GM12878 (cell line): ENCODE results near the gene CAMKMT. TPM values are rescaled to one million over a fixed set of nuclear protein-coding genes. Genes with fewer than 3 reads are reported as not detected.

Source experiments
- ATAC-seq: fragments of 200-7000 bp; cut with Tn5 transposase; 3 replicates; pipeline ENCODE4 v1.9.1; 2020; ENCODE audit warnings: mild to moderate bottlenecking, moderate library complexity
- BruUV-seq: library from RNA; stranded (reverse); fragments of 400-500 nt; replicated peaks from 2 replicates; lab custom pipeline; 2021; lab: Mats Ljungman, UMichigan
- CTCF ChIA-PET: fragments of 300-600 bp; sonication (Branson Sonifier 250); formaldehyde crosslinking; extraction: SDS; loops from one replicate; lab custom pipeline; 2021; ENCODE audit warnings: inconsistent platforms; lab: Yijun Ruan, JAX
- POLR2A ChIA-PET: fragments of 350-600 bp; formaldehyde crosslinking; extraction: SDS; loops from one replicate; lab custom pipeline; 2021; ENCODE audit warnings: inconsistent platforms; lab: Charles Lee
- RAD21 ChIA-PET: fragments of 300-600 bp; sonication (Branson Sonifier 250); formaldehyde crosslinking; loops from one replicate; lab custom pipeline; 2023; ENCODE audit warnings: antibody characterized with exemption; ENCODE audit not compliant: unreplicated experiment; lab: Charles Lee
- SMC1A ChIA-PET: fragments of 300-600 bp; sonication (Branson Sonifier 250); formaldehyde crosslinking; loops from one replicate; lab custom pipeline; 2023; ENCODE audit not compliant: unreplicated experiment, uncharacterized antibody; lab: Charles Lee
- DNase-seq: peaks from one replicate; pipeline ENCODE4 v3.0.0-alpha.2; 2011; ENCODE audit warnings: low read depth, low spot score
- FAIRE-seq: peaks from 3 replicates; lab custom pipeline; 2011; peaks lifted over from hg19 to GRCh38; lab: Jason Lieb, UNC
- H2AFZ ChIP-seq: 2 replicates; pipeline ENCODE4 v1.6.0; 2011; ENCODE audit warnings: low read depth, low read length, control low read depth; ENCODE audit not compliant: control insufficient read depth
- H3K27ac ChIP-seq: 2 replicates; pipeline ENCODE4 v1.5.1; 2011; ENCODE audit warnings: control low read depth; ENCODE audit not compliant: control insufficient read depth, insufficient read depth
- H3K27me3 ChIP-seq, 2 experiments: replicated peaks in 1 of 2; 2 replicates each; pipeline versions ENCODE4 v1.6.0 to v1.6.1; 2011; ENCODE audit warnings: low read length in 1 of 2; ENCODE audit not compliant: control insufficient read depth in 2 of 2, insufficient read depth in 2 of 2
- H3K36me3 ChIP-seq, 2 experiments: 2 replicates each; pipeline ENCODE4 v1.5.1; 2011; ENCODE audit warnings: low read length in 1 of 2; ENCODE audit not compliant: control insufficient read depth in 2 of 2, insufficient read depth in 2 of 2
- H3K4me1 ChIP-seq: 2 replicates; pipeline ENCODE4 v1.6.1; 2011; ENCODE audit warnings: mild to moderate bottlenecking, low read length, moderate library complexity, mixed read lengths; ENCODE audit not compliant: control insufficient read depth, insufficient read depth
- H3K4me2 ChIP-seq: 2 replicates; pipeline ENCODE4 v1.6.0; 2011; ENCODE audit warnings: control low read depth; ENCODE audit not compliant: control insufficient read depth, insufficient read depth
- H3K4me3 ChIP-seq: fragments of 200-600 bp; sonication (generic); 2 replicates; pipeline ENCODE4 v1.5.1; 2016
- H3K79me2 ChIP-seq: 2 replicates; pipeline ENCODE4 v1.6.0; 2011; ENCODE audit warnings: low read length; ENCODE audit not compliant: control insufficient read depth, insufficient read depth
- H3K9ac ChIP-seq: 2 replicates; pipeline ENCODE4 v1.8.0; 2011; ENCODE audit warnings: low read length, control low read depth, mixed read lengths; ENCODE audit not compliant: control insufficient read depth, insufficient read depth
- H3K9me3 ChIP-seq: replicated peaks from 3 replicates; pipeline ENCODE4 v1.5.1; 2011; ENCODE audit warnings: mild to moderate bottlenecking, low read length; ENCODE audit not compliant: control insufficient read depth, insufficient read depth
- H4K20me1 ChIP-seq: 2 replicates; pipeline ENCODE4 v1.6.0; 2011; ENCODE audit not compliant: control insufficient read depth, insufficient read depth
- CREM ChIP-seq: IDR thresholded peaks from 2 replicates; pipeline ENCODE4 v1.6.1; 2014; ENCODE audit warnings: antibody characterized with exemption, low read depth
- ELK1 ChIP-seq: IDR thresholded peaks from 2 replicates; pipeline ENCODE4 v1.6.1; 2012; ENCODE audit warnings: low read depth, low read length, improper control_type of control experiment
- LARP7 ChIP-seq: fragments of 450-650 bp; IDR thresholded peaks from 2 replicates; pipeline ENCODE4 v1.6.1; 2017; ENCODE audit warnings: mild to moderate bottlenecking
- MEF2A ChIP-seq: IDR thresholded peaks from 2 replicates; pipeline ENCODE4 v1.6.1; 2011; ENCODE audit warnings: low read depth, mild to moderate bottlenecking, low read length, moderate library complexity; ENCODE audit not compliant: insufficient read depth
- MTA3 ChIP-seq: IDR thresholded peaks from 2 replicates; pipeline ENCODE4 v1.6.1; 2012; ENCODE audit warnings: low read length, inconsistent platforms, borderline replicate concordance
- NR2F1 ChIP-seq: fragments of 450-650 bp; conservative IDR thresholded peaks from 2 replicates; pipeline ENCODE4 v1.6.1; 2017; ENCODE audit warnings: mild to moderate bottlenecking
- RCOR1 ChIP-seq: conservative IDR thresholded peaks from 2 replicates; pipeline ENCODE4 v1.6.1; 2012; ENCODE audit warnings: low read depth, low read length, improper control_type of control experiment
- SIX5 ChIP-seq: IDR thresholded peaks from 2 replicates; pipeline ENCODE4 v1.6.1; 2011; ENCODE audit warnings: mild to moderate bottlenecking, low read depth, low read length, moderate library complexity; ENCODE audit not compliant: severe bottlenecking
- ZNF207 ChIP-seq: fragments of 450-650 bp; IDR thresholded peaks from 2 replicates; pipeline ENCODE4 v1.6.1; 2014; ENCODE audit warnings: antibody characterized with exemption, mild to moderate bottlenecking, borderline replicate concordance
- ZNF622 ChIP-seq: fragments of 450-650 bp; IDR thresholded peaks from 2 replicates; pipeline ENCODE4 v1.6.1; 2017; ENCODE audit warnings: mild to moderate bottlenecking, inconsistent platforms
- WGBS: methylation state at CpG from one replicate; pipeline ENCODE4 v1.1.6; 2016; ENCODE audit warnings: low lambda C conversion rate; ENCODE audit not compliant: insufficient replicate concordance, insufficient coverage; ENCODE audit errors: missing lambda C conversion rate; 5-methylcytosine and 5-hydroxymethylcytosine counted together
- in situ Hi-C: fragments of 300-500 bp; cut with MboI; formaldehyde crosslinking; loops from 9 replicates; pipeline ENCODE4 v1.14.3; 2018; ENCODE audit warnings: mixed read lengths
- intact Hi-C: fragments of 100-400 bp; cut with micrococcal nuclease; formaldehyde crosslinking; loops from one replicate; pipeline ENCODE4 v1.14.2; 2022; ENCODE audit not compliant: unreplicated experiment
- polyA plus RNA-seq, 11 experiments: library from polyadenylated mRNA; depleted of rRNA in 4 of 11; unstranded in 6 of 11; stranded (reverse) in 5 of 11; fragments of >200 nt; fragmentation: Nextera tagmentation in 4 of 11; fragmentation: Illumina TruSeq in 1 of 11; extraction: Ambion mirVana in 4 of 11; extraction: Trizol in 1 of 11; gene quantifications; 1 replicate in 1 of 11; 2 replicates in 10 of 11; pipeline versions ENCODE4 v1.2.1 to v1.2.3, GENCODE V29; 2011 to 2016; ENCODE audit warnings: inconsistent platforms in 2 of 11, missing spikeins in 2 of 11, low read depth in 1 of 11
- total RNA-seq, 4 experiments: library from RNA; depleted of rRNA in 3 of 4; stranded (reverse); fragments of >200 nt in 3 of 4; fragmentation: Illumina TruSeq in 1 of 4; extraction: Trizol in 1 of 4; gene quantifications; 2 replicates each; pipeline versions ENCODE4 v1.2.1 to v1.2.3, GENCODE V29; 2013 to 2021
- TF ChIP-seq, protein P1 (sequence below): fragments of 450-650 bp; formaldehyde crosslinking; IDR thresholded peaks from 2 replicates; pipeline ENCODE4 v1.4.0; 2020; ENCODE audit warnings: mild to moderate bottlenecking, moderate library complexity
- TF ChIP-seq, protein P2 (sequence below), 3 experiments: IDR thresholded peaks in 2 of 3; conservative IDR thresholded peaks in 1 of 3; 2 replicates each; pipeline ENCODE4 v1.5.1; 2011; ENCODE audit warnings: low read depth in 3 of 3, low read length in 3 of 3, mild to moderate bottlenecking in 3 of 3, control low read depth in 2 of 3, moderate library complexity in 2 of 3, inconsistent platforms in 1 of 3, mixed read lengths in 1 of 3; ENCODE audit not compliant: control insufficient read depth in 2 of 3, insufficient read depth in 1 of 3; ENCODE audit errors: extremely low read depth in 1 of 3
- TF ChIP-seq, protein P3 (sequence below): IDR thresholded peaks from 2 replicates; pipeline ENCODE4 v1.6.1; 2011; ENCODE audit warnings: borderline replicate concordance, low read depth, mild to moderate bottlenecking, moderate library complexity, mixed read lengths, low read length; ENCODE audit not compliant: insufficient read depth; ENCODE audit errors: extremely low read length
- TF ChIP-seq, protein P4 (sequence below): IDR thresholded peaks from 2 replicates; pipeline ENCODE4 v1.6.1; 2012; ENCODE audit warnings: low read length, inconsistent platforms

Gene CAMKMT
- total and polyA plus RNA-seq, 10 of the 15 experiments (the other 5 are each of a cell fraction or from before 2014, with no cell fraction given): 2.7 to 16.0 (median 11.8) TPM

GRCh38 chr2:44582363-44583008 lies 220.7 kb downstream of the CAMKMT start:
- intact Hi-C loops: no loop called here
- ChIA-PET RAD21 (interaction anchor here (1.0 to 2.5 kb wide), 5 partner anchors 15 to 133 kb away, joined by 3 to 10 read pairs (median 5); no protein-coding TSS in a partner anchor), CTCF (interaction anchor here (1.1 to 2.2 kb wide), 5 partner anchors 22 to 373 kb away, joined by 3 to 12 read pairs (median 5); no protein-coding TSS in a partner anchor), POLR2A (interaction anchor here (0.6 kb wide), 2 partner anchors 198 to 348 kb away, joined by 5 to 8 read pairs; no protein-coding TSS in a partner anchor), SMC1A (interaction anchor here (0.9 to 7.4 kb wide), 12 partner anchors 10 to 870 kb away, joined by 3 to 46 read pairs (median 6); no protein-coding TSS in a partner anchor)
- H3K79me2 ChIP-seq: no peaks in the 10 kb centered on the region
- WGBS: 63% methylated on average over 3 of the region's 3 CpGs
- H4K20me1 ChIP-seq: no peaks in the 10 kb centered on the region
- DNase-seq (no peak), ATAC-seq (no peak), FAIRE-seq (no peak)
- peaks cover 11% of the 10 kb centered on the region; the same call in 1 of the 2 replicates for H3K4me1 ChIP-seq
- TF ChIP-seq ELK1 (no peak), LARP7 (no peak), NR2F1 (no peak), MEF2A (no peak), ZNF622 (no peak), SIX5 (no peak), CREM (no peak), RCOR1 (no peak), MTA3 (no peak), ZNF207 (no peak)
- TF ChIP-seq, protein P1, sequence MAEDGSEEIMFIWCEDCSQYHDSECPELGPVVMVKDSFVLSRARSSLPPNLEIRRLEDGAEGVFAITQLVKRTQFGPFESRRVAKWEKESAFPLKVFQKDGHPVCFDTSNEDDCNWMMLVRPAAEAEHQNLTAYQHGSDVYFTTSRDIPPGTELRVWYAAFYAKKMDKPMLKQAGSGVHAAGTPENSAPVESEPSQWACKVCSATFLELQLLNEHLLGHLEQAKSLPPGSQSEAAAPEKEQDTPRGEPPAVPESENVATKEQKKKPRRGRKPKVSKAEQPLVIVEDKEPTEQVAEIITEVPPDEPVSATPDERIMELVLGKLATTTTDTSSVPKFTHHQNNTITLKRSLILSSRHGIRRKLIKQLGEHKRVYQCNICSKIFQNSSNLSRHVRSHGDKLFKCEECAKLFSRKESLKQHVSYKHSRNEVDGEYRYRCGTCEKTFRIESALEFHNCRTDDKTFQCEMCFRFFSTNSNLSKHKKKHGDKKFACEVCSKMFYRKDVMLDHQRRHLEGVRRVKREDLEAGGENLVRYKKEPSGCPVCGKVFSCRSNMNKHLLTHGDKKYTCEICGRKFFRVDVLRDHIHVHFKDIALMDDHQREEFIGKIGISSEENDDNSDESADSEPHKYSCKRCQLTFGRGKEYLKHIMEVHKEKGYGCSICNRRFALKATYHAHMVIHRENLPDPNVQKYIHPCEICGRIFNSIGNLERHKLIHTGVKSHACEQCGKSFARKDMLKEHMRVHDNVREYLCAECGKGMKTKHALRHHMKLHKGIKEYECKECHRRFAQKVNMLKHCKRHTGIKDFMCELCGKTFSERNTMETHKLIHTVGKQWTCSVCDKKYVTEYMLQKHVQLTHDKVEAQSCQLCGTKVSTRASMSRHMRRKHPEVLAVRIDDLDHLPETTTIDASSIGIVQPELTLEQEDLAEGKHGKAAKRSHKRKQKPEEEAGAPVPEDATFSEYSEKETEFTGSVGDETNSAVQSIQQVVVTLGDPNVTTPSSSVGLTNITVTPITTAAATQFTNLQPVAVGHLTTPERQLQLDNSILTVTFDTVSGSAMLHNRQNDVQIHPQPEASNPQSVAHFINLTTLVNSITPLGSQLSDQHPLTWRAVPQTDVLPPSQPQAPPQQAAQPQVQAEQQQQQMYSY: no peak
- TF ChIP-seq, protein P2, sequence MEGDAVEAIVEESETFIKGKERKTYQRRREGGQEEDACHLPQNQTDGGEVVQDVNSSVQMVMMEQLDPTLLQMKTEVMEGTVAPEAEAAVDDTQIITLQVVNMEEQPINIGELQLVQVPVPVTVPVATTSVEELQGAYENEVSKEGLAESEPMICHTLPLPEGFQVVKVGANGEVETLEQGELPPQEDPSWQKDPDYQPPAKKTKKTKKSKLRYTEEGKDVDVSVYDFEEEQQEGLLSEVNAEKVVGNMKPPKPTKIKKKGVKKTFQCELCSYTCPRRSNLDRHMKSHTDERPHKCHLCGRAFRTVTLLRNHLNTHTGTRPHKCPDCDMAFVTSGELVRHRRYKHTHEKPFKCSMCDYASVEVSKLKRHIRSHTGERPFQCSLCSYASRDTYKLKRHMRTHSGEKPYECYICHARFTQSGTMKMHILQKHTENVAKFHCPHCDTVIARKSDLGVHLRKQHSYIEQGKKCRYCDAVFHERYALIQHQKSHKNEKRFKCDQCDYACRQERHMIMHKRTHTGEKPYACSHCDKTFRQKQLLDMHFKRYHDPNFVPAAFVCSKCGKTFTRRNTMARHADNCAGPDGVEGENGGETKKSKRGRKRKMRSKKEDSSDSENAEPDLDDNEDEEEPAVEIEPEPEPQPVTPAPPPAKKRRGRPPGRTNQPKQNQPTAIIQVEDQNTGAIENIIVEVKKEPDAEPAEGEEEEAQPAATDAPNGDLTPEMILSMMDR (IDR thresholded peaks at IDR 0.05 in 2 of 3, conservative IDR thresholded peaks at IDR 0.05 in 1 of 3; ENCODE audit: control insufficient read depth in 2 of 3, extremely low read depth in 1 of 3, insufficient read depth in 1 of 3, low read depth in 3 of 3, low read length in 3 of 3): no peak
- TF ChIP-seq, protein P3, sequence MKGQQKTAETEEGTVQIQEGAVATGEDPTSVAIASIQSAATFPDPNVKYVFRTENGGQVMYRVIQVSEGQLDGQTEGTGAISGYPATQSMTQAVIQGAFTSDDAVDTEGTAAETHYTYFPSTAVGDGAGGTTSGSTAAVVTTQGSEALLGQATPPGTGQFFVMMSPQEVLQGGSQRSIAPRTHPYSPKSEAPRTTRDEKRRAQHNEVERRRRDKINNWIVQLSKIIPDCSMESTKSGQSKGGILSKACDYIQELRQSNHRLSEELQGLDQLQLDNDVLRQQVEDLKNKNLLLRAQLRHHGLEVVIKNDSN: no peak
- TF ChIP-seq, protein P4, sequence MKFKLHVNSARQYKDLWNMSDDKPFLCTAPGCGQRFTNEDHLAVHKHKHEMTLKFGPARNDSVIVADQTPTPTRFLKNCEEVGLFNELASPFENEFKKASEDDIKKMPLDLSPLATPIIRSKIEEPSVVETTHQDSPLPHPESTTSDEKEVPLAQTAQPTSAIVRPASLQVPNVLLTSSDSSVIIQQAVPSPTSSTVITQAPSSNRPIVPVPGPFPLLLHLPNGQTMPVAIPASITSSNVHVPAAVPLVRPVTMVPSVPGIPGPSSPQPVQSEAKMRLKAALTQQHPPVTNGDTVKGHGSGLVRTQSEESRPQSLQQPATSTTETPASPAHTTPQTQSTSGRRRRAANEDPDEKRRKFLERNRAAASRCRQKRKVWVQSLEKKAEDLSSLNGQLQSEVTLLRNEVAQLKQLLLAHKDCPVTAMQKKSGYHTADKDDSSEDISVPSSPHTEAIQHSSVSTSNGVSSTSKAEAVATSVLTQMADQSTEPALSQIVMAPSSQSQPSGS: no peak
- H3K4me2 ChIP-seq: no peak overlapping the region
- H3K27ac ChIP-seq: no peak overlapping the region
- no peak overlapping the region for H3K4me3 ChIP-seq
- no peaks in the 10 kb centered on the region for H3K36me3 ChIP-seq
- no peak overlapping the region for H2AFZ ChIP-seq
- no peaks in the 10 kb centered on the region for H3K27me3 ChIP-seq
- no TSS peak for BruUV-seq
- H3K9ac ChIP-seq: no peak overlapping the region
- no peaks in the 10 kb centered on the region for H3K9me3 ChIP-seq
- in situ Hi-C loops: no loop called here
